HCT116 (cell line): Measurements from ENCODE around the gene SMIM12.

Experiments used
- ATF3 ChIP-seq: IDR thresholded peaks from 2 replicates; pipeline ENCODE4 v1.6.1; 2012
- CEBPB ChIP-seq: IDR thresholded peaks from 2 replicates; pipeline ENCODE4 v1.6.1; 2012; ENCODE audit warnings: low read depth
- CTCF ChIP-seq, 3 experiments: fragments of 200-600 bp in 1 of 3; sonication (generic) in 1 of 3; IDR thresholded peaks in 2 of 3; conservative IDR thresholded peaks in 1 of 3; 2 replicates each; pipeline ENCODE4 v1.5.1; 2012 to 2017; ENCODE audit warnings: low read depth in 2 of 3, low read length in 2 of 3, antibody characterized with exemption in 1 of 3, borderline replicate concordance in 1 of 3, control low read depth in 1 of 3, mild to moderate bottlenecking in 1 of 3, mixed read lengths in 1 of 3, mixed run types in 1 of 3, moderate library complexity in 1 of 3; ENCODE audit not compliant: insufficient read depth in 1 of 3
- ELF1 ChIP-seq: IDR thresholded peaks from 2 replicates; pipeline ENCODE4 v1.6.1; 2012; ENCODE audit warnings: low read depth, borderline replicate concordance
- EZH2 ChIP-seq: fragments of 200-600 bp; sonication (generic); IDR thresholded peaks from 2 replicates; pipeline ENCODE4 v1.6.1; 2017; ENCODE audit warnings: antibody characterized with exemption, mixed run types
- EZH2phosphoT487 ChIP-seq: fragments of 200-600 bp; IDR thresholded peaks from 2 replicates; pipeline ENCODE4 v1.6.1; 2018; ENCODE audit warnings: antibody characterized with exemption, borderline replicate concordance
- MAX ChIP-seq: IDR thresholded peaks from 2 replicates; pipeline ENCODE4 v1.6.1; 2012
- POLR2A ChIP-seq: IDR thresholded peaks from 2 replicates; pipeline ENCODE4 v1.7.0; 2011; ENCODE audit warnings: borderline replicate concordance; ENCODE audit not compliant: insufficient read depth, insufficient read length; ENCODE audit errors: extremely low read depth
- POLR2AphosphoS5 ChIP-seq: IDR thresholded peaks from 2 replicates; pipeline ENCODE4 v1.6.1; 2011; ENCODE audit warnings: mild to moderate bottlenecking, low read depth, low read length, moderate library complexity
- RAD21 ChIP-seq: IDR thresholded peaks from 2 replicates; pipeline ENCODE4 v1.6.1; 2012; ENCODE audit warnings: low read depth, mild to moderate bottlenecking
- SIN3A ChIP-seq: IDR thresholded peaks from 2 replicates; pipeline ENCODE4 v1.6.1; 2012; ENCODE audit warnings: low read depth
- TCF7L2 ChIP-seq: IDR thresholded peaks from 2 replicates; pipeline ENCODE4 v1.7.0; 2011; ENCODE audit warnings: borderline replicate concordance, inconsistent platforms; ENCODE audit not compliant: insufficient read depth, insufficient read length; ENCODE audit errors: extremely low read depth
- ZBTB33 ChIP-seq: IDR thresholded peaks from 2 replicates; pipeline ENCODE4 v1.6.1; 2011; ENCODE audit warnings: mild to moderate bottlenecking, low read length, moderate library complexity; ENCODE audit not compliant: insufficient replicate concordance; ENCODE audit errors: extremely low read depth
- ZFX ChIP-seq: fragments of 450-650 bp; IDR thresholded peaks from 2 replicates; pipeline ENCODE4 v1.6.1; 2017

GRCh38 chr1:34867415-34867814 is 7.9 kb upstream of the SMIM12 start:
- TF ChIP-seq ZFX (no peak), POLR2A (no peak), CTCF (IDR thresholded peaks at IDR 0.05 in 2 of 3, conservative IDR thresholded peaks at IDR 0.05 in 1 of 3; ENCODE audit: borderline replicate concordance in 1 of 3, insufficient read depth in 1 of 3, low read depth in 2 of 3, low read length in 2 of 3) (no peak), TCF7L2 (no peak), SIN3A (no peak), POLR2AphosphoS5 (no peak), RAD21 (no peak), ELF1 (no peak), MAX (no peak), ZBTB33 (no peak), ATF3 (no peak), CEBPB (no peak), EZH2 (no peak), EZH2phosphoT487 (no peak)
